LNCaP clone FGC (cell line): ENCODE results near the gene LMAN2.

Source experiments
- DNase-seq: peaks from one replicate; pipeline ENCODE4 v3.0.0-alpha.2; 2011; ENCODE audit warnings: low read depth
- H3K4me3 ChIP-seq: 2 replicates; pipeline ENCODE4 v1.5.1; 2011; ENCODE audit warnings: mild to moderate bottlenecking, low read depth, low read length, control low read depth
- CTCF ChIP-seq: IDR thresholded peaks from 2 replicates; pipeline ENCODE4 v1.5.1; 2012; ENCODE audit warnings: mild to moderate bottlenecking; ENCODE audit not compliant: control insufficient read depth, insufficient read depth; ENCODE audit errors: extremely low read depth

The LMAN2 gene

GRCh38 chr5:177325868-177326381 is 25.5 kb downstream of the LMAN2 start:
- H3K4me3 ChIP-seq = no peak overlapping the region
- no peak for TF ChIP-seq CTCF
- DNase-seq = no peak

GRCh38 chr5:177320879-177321278 is 30.6 kb downstream of the LMAN2 start:
- H3K4me3 ChIP-seq = no peak overlapping the region
- TF ChIP-seq CTCF = no peak
- no peak for DNase-seq

GRCh38 chr5:177319913-177320588 is 31.4 kb downstream of the LMAN2 start:
- DNase-seq = no peak
- H3K4me3 ChIP-seq = no peak overlapping the region
- no peak for TF ChIP-seq CTCF

- H3K4me3 ChIP-seq = no peak overlapping the region
- peak; percentile 48 for DNase-seq
- TF ChIP-seq CTCF = peak; percentile 90
Measured at GRCh38 chr5:177317959-177318377, 33.5 kb downstream of the LMAN2 start.

- TF ChIP-seq CTCF = no peak
- DNase-seq = no peak
- H3K4me3 ChIP-seq = no peak overlapping the region
Measured at GRCh38 chr5:177316005-177316404, 35.5 kb downstream of the LMAN2 start.

- no peak overlapping the region for H3K4me3 ChIP-seq
- TF ChIP-seq CTCF = no peak
- no peak for DNase-seq
Measured at GRCh38 chr5:177315411-177315810, 36.1 kb downstream of the LMAN2 start.
